Stimulated activated CD8-positive, alpha-beta memory T cell treated with anti-CD3 and anti-CD28 coated beads, Interleukin-12 subunit alpha, Interleukin-12 subunit beta, amount 100 ng/mL, for 4 hours (primary cell): ENCODE measurements around the gene PTPRT.
"Not testable (repeated sequence)": the region's sequence is repeated elsewhere in the genome, so short reads cannot be mapped to it uniquely, and the experiment has no call there.

Experiments
- DNase-seq: peaks from one replicate; pipeline ENCODE4 v3.0.0-alpha.2; 2020; ENCODE audit warnings: low read depth

Gene PTPRT

DNA sequence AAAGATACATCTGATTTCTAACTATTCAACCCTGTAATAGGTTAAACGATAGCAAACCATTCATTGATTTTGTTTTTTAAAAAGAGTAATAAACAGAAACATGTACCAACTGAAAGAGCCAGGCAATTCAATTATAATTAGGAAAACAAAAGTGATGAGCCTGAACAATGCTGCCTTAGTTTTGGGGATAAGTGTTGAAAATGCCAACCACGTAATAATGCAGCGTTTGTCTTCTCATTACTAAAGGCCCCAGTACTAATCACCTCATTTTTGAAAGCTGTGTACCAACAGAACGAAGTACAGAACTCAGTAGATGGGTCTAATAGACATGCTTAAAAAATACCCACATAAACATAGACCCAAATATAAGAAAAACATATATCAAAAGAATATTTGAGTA is 907.9 kb downstream of the PTPRT start:
- DNase-seq = no peak

DNA sequence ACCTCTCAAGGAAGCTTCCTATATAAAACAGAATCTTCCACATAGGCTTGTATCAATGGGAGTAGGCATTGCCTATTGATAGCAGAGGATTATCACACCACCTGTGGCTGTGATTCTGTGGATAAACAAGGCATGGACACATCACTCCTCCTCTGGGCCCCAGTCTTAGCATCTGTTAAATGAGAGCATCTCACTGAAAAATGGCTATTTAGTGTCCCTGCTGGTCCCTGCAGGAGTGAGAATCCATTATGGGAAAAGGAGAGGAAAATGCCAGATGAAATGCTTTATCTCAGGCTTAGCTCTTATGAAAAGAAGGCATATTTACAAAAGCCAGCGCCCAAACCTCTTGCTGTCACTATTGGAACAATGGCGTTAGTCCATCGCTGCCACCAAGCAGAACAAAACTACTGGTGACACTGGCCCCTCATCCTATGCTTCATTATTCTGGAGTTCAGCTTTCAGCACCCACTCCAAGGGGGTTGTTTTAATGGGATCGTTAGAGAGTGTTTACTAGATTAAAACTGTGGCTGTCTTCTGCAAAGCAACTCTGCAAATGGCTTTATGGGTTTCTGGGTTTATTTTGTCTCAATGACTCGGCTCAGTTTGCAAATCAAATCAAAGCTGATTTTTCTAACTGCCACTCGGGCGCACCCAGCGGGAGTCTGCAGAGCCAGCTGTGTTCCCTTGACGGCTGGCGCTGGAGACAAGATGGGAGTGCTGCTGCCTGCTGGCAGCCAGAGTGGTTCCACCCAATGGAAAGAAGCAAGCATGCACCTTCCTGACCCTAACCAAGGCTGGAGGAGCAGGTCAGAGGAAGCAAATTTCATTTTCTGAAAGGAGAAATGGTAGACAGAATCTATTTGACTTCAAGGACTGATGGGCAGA is 912.7 kb downstream of the PTPRT start:
- no peak for DNase-seq

DNA sequence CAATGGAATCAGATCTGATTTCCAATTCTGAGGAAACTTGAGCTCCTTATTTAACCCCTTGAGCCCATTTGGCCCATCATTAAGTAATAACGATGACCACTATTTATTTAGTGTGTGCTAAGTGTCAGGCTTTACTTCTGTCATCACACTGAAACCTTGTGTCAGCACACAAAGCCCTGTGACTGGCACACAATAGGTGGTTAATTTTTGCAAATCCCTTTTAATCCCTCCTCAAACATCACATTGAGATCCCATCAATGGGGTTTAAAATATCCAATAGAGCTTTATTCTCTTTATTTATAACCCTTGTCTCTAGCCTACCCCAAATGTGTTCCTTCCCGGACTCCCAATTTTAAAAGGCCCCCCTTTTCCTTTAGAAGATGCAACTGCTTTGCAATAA is 914.7 kb downstream of the PTPRT start:
- DNase-seq = no peak

DNA sequence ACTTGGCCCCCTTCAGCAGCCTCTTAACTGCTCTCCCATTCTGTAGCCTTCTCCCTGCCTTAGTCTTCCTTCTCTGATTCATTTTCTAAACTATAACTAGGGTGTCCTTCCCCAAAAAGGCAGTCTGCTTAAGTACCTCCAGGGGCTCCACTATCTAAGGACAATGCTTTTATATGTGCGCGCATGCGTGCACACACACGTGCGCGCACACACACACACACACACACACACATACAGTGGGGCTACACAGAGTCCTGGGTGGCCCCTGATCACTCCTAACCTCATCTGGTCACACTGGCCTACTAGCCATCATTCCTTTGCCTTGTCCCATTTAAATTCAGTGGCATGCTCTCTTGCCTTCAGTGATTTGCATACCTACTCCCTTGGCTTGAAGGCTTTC is 917.2 kb downstream of the PTPRT start:
- no peak for DNase-seq

DNA sequence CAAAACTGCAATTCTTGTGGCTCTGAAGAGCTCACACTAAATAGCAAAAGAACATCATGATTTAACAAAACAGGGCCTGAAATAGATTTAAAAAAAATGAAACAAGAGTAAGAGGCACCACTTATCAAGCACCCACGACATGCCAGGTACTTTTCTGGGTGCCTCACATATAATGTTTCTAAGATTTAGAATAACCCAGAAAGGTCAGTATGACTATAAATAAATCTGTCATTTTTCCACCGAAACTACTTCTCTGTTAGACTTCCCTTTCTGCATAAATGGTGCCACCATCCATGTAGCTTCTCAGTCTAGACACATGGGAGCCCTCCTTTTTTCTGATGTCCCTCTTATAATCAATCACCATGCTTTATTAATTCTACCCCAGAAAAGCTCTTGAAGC is 919.2 kb downstream of the PTPRT start:
- no peak for DNase-seq

DNA sequence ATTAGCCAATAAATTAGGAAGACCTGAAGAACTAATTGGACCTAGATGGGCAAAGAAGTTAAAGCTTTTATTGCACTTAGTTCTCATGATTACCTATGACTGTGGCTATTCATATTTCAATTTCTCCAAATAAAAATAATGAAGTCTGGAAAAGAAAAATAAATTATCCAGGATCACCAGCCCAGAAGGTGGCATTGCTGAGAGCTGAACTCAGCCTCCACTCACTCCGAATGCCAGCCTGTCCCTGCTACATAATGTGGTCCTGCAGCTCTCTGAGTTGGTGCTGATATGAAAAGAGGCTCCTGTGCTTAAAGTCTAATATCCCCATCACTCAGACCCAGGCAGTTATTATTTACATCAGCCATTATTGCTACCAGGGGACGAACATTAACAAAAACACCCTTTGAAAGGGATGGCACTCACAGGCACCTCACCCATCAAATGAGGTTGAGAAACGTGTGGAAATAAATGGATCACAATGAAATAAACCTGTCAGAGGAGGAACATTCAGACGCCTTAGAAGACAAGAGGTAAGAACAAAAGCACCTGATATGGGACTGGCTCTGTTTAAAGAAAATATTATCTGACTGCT is 921.8 kb downstream of the PTPRT start:
- DNase-seq = no peak

DNA sequence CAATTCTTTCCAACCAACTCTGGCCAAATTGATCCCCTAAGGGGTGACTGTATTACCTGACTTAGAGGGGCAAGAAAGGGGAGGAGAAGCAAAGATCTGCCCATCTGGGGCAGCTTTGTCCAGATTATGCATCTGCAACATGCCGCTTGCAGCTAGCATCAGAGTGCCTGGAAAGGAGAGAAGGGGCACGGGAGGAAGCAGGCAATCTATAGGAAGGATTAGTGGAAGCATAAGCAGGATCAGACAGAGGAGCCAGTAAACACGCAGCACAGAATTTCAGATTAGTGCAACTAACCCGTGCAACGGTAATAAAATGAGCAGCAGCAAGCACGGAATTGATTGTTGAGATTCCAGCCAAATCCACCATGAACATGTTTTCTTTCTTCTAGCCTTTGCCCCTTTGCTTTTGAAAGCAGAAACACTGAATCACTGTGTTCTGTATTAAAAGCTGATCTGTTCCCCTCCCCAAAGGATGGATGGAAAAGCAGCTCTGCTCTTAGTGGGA is 927.9 kb downstream of the PTPRT start:
- DNase-seq = no peak

DNA sequence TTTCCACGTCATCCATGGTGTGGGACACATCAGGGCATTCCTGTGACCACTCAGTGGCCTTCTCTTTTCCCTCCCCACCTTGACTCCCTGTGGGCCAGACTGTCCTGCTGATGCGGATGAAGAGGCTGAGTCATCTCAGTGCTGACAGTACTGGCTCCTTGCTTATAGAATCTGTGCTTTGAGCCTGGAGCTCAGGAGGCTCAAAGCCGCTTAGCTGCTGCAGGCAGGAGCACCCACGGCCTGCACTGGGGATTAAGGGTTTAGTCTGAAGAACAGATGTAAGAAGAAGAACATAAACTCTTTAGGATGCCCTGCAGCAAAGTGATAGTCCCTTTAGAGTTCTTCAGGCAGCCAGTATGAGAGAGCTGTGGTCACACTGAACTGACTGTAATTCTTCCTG is 929.5 kb downstream of the PTPRT start:
- no peak for DNase-seq

DNA sequence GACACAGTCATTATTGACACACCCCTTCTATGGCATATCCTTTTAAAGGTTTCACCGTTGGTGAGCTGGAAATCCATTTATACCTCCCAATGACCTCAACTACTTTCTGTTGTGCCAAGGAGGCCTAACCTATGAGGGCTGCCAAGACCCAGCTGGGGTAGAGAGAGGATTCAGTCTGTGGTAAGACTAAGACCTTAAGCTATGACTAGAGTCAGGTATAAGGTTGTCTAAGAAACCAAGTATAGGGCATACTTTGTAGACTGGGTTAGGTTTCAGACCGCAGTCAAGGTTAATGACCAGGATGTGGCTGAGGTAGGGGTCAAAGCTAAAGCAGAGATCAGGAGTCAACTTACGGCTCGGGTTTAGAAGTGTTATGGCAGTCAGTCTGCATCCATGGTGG is 930.3 kb downstream of the PTPRT start:
- DNase-seq = no peak

DNA sequence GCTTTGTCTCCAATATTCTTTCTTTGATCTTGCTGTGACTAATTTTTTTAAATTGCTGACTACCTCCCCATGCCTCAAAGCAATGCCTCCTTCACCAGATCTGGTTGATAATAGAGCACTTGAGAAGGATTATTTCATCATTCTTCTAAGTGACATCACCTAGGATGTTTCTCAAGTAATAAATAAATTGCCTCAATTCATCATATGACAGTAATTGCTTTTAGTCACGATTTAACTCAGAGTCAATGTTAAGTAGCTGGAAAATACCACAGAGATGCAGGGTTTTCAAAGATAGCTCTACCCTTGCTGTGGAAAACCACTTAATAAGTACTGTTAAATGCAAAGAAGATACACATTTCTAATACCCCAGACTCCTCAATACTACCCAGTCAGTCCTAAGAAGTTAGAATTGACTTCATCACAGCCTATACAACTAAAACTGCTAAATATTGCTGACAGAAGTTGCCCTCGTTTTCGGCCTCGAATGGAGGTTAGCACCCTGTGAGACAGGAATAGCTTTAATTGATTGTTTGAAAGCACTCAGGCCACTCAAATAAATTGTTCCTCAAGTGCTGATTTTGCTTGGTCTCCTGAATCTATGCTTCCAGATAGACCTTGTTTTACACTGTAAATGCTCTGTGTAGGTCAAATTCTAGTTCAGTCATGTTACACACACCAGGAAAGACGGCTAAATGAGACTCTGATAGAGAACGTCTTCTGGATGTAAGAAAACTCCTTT is 931.0 kb downstream of the PTPRT start:
- no peak for DNase-seq

DNA sequence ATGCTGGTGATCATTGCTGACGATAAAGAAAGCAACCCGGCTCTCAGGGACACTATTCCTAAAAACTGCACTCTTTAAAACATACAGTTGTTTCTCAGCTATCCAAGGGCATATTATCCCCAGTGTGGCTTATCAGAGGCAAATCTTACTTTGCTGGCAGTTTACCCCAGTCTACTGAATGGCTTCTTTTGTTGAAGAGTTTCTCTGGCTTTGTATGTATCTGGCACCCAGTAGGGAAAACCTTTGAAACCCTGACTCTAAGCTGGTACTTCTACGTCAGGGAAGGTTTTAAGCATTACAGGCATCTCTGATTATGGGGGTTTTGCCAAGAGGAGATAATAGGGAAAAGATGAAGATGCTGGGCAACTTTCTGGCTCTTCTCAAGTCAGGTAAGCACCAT is 933.9 kb downstream of the PTPRT start:
- no peak for DNase-seq

DNA sequence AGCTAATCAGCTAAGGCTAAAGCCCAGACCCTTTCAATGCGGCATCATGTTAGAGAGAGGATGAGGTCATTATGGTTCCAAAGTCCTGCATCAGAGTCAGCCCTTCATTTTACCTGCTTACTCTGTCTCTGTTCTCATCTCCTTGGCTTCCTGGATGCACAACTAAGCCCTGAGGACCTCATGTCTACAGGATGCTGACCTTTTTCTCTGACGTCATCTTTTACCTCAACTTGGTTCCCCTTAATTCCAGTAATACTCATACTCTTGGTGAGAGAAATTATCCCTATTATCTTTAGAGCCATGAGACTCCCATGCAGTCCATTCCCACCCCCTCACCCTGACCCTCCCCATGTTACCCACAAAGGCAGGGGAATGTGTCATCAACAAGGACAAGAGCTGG is 935.0 kb downstream of the PTPRT start:
- DNase-seq = no peak

DNA sequence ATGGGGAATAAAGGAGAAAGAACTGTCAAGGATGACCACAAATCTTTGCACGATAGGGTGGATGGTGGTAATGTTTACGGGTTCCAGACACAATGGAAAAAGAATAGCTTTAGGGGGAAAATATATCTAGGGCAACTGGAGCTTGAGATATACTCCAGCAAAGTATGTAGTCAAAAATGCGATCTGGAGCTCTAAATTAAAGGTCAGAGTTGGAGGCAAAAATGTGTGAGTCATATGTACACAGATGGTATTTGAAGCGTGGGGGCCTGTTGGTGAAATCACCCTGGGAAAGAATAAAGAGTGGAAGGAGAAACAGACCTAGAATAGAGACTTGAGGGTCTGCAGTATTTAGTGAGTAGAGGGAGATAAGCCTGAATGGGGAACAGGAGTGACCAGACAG is 937.6 kb downstream of the PTPRT start:
- no peak for DNase-seq

DNA sequence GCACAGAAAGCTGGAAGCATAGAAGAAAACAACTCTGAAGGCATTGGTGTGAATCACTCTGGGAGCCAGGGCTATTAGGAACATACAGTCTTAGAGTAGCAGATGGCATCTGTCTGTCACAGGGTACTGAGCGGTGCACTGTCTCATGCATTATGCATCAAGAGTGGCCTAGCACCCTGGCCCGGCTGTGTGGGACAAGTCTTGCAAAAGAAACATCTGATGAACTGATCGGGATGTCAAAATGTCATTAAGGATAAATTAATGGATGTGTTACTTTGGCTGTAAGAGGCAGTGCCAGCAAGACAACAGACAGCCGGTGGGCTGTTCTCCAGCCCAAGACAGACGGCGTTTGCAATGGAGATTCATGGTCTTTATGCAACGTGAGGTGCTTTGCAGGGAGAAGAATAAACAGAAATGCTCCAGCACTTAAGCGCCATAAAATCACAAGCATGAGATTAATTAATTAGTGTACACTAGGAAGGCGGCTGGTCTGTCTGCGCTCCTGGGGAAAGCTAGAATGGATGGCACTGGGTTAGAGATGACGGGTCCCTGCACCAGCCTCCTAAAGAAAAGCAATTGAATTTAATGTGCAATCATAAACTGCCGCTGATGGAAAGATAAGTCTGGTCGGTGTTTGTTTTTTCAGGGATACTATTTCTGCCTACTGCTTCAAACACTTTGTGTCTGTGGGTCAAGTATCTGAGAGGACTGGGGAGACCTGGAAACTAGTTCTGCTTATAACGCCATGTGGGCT is 970.9 kb downstream of the PTPRT start:
- no peak for DNase-seq

DNA sequence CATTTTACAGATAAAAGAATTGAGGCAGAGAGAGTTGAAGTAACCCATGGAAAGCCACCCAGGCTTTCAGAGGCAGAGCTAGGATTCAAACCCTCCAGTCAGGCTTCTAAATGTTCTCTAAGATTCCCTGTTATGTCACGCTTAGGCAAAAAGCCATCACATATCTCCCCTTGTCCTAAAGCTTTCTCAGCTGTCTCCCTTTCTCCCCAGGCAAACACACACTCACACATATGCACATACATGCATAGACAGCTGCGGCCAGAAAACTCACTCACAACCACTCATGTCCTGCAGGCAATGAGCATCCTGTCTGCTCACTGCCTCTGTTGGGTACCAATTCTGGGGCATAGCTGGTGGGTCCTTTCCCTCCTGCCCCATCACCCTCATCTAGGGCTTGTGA is 975.6 kb downstream of the PTPRT start:
- DNase-seq = no peak

DNA sequence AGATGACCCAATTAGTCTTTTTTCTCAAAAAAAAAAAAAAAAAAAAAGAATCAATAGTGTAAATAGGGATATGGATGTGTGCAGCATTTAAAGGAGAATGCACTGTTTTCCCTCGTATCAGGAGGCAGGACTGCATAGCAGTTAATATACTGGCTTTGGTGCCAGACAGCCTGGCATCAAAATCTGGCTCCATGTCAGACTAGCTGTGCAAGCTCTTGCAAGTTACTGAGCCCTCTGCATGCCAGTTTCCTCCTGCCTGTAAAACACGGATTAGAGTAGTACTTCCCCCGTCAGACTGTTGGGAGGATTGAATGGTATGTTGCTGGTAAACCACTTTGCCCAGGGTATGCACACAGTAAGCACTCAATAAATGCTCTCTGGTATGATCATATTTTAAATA is 977.3 kb downstream of the PTPRT start:
- no peak for DNase-seq

DNA sequence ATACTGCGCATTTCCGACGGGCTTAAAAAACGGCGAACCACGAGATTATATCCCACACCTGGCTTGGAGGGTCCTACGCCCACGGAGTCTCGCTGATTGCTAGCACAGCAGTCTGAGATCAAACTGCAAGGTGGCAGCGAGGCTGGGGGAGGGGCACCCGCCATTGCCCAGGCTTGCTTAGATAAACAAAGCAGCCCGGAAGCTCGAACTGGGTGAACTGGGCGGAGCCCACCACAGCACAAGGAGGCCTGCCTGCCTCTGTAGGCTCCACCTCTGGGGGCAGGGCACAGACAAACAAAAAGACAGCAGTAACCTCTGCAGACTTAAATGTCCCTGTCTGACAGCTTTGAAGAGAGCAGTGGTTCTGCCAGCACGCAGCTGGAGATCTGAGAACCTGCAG is 983.1 kb downstream of the PTPRT start:
- DNase-seq = not testable (repeated sequence)

DNA sequence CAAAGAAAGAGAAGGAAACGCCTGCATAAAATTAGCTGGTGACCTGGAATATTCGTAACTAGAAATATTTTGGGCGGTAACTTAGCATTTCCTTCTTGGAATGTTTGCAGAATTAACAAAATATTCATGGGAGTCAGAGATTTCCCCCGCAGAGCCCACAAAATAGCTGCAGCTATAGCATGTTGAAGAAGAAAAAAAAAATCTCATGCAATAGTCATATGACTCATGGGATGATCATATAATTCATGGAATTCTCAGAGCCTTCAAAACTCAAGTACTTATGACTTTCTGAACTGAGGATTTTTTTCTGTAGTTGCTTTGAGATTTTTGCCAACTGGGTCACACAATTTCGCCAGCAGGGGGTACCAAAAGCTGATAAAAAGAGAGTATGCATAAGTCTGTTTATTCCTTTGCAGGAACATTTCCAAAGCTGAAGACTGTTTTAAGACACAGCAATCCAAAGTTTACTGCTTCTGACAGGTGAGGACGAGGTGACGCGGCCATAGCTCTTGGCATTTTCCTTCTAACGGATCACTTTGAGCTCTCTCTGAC is 985.5 kb downstream of the PTPRT start:
- no peak for DNase-seq

DNA sequence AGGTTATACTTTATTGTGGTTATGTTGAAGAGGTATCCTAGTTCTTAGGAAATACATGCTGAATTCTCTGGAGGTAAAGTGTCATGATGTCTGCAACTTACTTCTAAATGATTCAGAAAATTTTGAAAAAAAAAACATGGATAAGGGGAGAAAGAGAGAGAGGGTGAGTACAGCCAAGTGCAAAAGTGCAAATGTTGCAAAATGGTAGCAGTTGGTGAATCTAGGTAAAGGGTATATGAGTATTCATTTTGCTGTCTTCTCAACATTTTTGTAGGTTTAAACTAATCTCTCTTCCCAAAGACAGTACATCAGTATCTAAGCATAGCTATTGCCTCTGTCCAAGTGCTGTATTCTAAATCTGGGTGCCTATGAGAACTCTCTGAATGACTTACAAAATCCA is 992.1 kb downstream of the PTPRT start:
- no peak for DNase-seq

DNA sequence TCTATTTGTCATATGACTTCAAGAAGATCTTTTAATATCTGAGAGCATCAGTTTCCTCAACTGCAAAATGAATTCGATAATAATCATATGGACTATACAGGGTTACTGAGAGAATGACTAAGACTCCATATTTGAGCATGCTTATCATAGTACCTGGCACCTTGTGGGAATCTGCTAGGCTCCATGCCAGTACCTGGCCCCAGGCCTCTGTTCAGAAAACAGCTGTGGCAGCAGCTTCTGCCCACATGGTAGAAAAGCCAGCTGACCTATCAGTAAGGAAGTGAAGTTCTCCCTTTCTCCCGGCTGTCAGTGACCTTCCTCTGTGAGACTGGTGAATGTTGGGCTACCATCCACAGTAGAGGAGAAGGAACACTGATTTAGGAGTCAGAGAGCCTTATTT is 996.6 kb downstream of the PTPRT start:
- DNase-seq = no peak

DNA sequence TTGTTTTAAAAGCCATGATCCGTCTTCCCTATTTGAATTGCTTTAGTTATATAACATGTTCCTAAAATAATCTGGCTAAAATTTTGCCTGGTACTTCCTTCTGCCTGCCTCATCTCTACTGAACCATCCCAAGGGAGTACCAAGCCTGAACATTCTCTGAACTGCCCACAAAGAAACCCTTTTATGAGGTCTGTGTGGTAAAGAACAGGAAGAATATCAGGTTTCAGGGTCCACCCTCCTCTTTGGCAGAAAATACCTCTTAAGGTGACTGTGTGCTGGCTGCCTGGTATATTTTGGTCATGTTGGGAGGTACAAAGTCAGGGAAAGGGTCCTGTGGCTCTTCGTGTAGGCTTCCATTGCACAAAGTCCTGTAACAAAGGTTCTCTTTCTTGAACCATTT is 997.4 kb downstream of the PTPRT start:
- no peak for DNase-seq
